GM19395 (cell line): ENCODE results near the gene STIM1.
A peak's percentile ranks its signal among the peaks of the same experiment; 100 is the strongest.

ENCODE experiments used
- ATAC-seq: cut with Tn5 transposase; IDR thresholded peaks from one replicate; pipeline ENCODE4 v1.9.1; 2021; ENCODE audit warnings: mild to moderate bottlenecking, moderate library complexity; ENCODE audit not compliant: unreplicated experiment

The STIM1 gene

GRCh38 chr11:4061700-4062099 lies 206.2 kb downstream of the STIM1 start:
- ATAC-seq, result no peak

GRCh38 chr11:4063348-4063747 lies 207.9 kb downstream of the STIM1 start:
- no peak for ATAC-seq

GRCh38 chr11:4064278-4064955 lies 209.0 kb downstream of the STIM1 start:
- no peak for ATAC-seq

- ATAC-seq, result no peak
Measured at GRCh38 chr11:4065086-4065485, 209.6 kb downstream of the STIM1 start.

GRCh38 chr11:4065601-4066377 lies 210.3 kb downstream of the STIM1 start:
- ATAC-seq, result no peak

- ATAC-seq, result no peak
Measured at GRCh38 chr11:4066910-4067309, 211.4 kb downstream of the STIM1 start.

GRCh38 chr11:4068962-4069361 lies 213.5 kb downstream of the STIM1 start:
- ATAC-seq, result no peak

GRCh38 chr11:4071325-4071724 lies 215.9 kb downstream of the STIM1 start:
- no peak for ATAC-seq

- ATAC-seq, result no peak
Measured at GRCh38 chr11:4071914-4072313, 216.4 kb downstream of the STIM1 start.

GRCh38 chr11:4072668-4073285 lies 217.3 kb downstream of the STIM1 start:
- peak; percentile 89 for ATAC-seq

- no peak for ATAC-seq
Measured at GRCh38 chr11:4074266-4074665, 218.8 kb downstream of the STIM1 start.

GRCh38 chr11:4076774-4077173 lies 221.3 kb downstream of the STIM1 start:
- ATAC-seq, result no peak

GRCh38 chr11:4083198-4083597 lies 227.7 kb downstream of the STIM1 start:
- no peak for ATAC-seq

GRCh38 chr11:4084406-4085125 lies 229.1 kb downstream of the STIM1 start:
- no peak for ATAC-seq

- no peak for ATAC-seq
Measured at GRCh38 chr11:4085575-4085974, 230.1 kb downstream of the STIM1 start.

GRCh38 chr11:4086575-4087353 lies 231.3 kb downstream of the STIM1 start:
- no peak for ATAC-seq

- no peak for ATAC-seq
Measured at GRCh38 chr11:4087551-4087950, 232.1 kb downstream of the STIM1 start.

- ATAC-seq, result no peak
Measured at GRCh38 chr11:4090258-4090657, 234.8 kb downstream of the STIM1 start.

GRCh38 chr11:4092026-4092425 lies 236.6 kb downstream of the STIM1 start:
- ATAC-seq, result no peak

GRCh38 chr11:4093519-4094347 lies 238.3 kb downstream of the STIM1 start:
- no peak for ATAC-seq
